ENCODE measurements around the gene CMSS1.

Gene CMSS1

GRCh38 chr3:99818818-99819217 lies 1.2 kb downstream of the CMSS1 start:
- no peaks in the 10 kb centered on the region for H3K9me3 ChIP-seq (ENCODE audit: control insufficient read depth, insufficient read depth, low read depth, low read length)
- H3K4me3 ChIP-seq (ENCODE audit: low read depth, low read length), result peak overlapping the region; percentile 92
- H3K27me3 ChIP-seq (ENCODE audit: control insufficient read depth, insufficient read depth, low read length), result no peaks in the 10 kb centered on the region
- peaks cover 10% of the 10 kb centered on the region for H3K4me1 ChIP-seq (ENCODE audit: control insufficient read depth, insufficient read depth, low read length)
- H3K36me3 ChIP-seq (ENCODE audit: control insufficient read depth, insufficient read depth, low read length), result no peaks in the 10 kb centered on the region
- no peak overlapping the region for H3K27ac ChIP-seq (ENCODE audit: low read depth, low read length)
- no peak overlapping the region for H3K9ac ChIP-seq (ENCODE audit: low read length)

DNA sequence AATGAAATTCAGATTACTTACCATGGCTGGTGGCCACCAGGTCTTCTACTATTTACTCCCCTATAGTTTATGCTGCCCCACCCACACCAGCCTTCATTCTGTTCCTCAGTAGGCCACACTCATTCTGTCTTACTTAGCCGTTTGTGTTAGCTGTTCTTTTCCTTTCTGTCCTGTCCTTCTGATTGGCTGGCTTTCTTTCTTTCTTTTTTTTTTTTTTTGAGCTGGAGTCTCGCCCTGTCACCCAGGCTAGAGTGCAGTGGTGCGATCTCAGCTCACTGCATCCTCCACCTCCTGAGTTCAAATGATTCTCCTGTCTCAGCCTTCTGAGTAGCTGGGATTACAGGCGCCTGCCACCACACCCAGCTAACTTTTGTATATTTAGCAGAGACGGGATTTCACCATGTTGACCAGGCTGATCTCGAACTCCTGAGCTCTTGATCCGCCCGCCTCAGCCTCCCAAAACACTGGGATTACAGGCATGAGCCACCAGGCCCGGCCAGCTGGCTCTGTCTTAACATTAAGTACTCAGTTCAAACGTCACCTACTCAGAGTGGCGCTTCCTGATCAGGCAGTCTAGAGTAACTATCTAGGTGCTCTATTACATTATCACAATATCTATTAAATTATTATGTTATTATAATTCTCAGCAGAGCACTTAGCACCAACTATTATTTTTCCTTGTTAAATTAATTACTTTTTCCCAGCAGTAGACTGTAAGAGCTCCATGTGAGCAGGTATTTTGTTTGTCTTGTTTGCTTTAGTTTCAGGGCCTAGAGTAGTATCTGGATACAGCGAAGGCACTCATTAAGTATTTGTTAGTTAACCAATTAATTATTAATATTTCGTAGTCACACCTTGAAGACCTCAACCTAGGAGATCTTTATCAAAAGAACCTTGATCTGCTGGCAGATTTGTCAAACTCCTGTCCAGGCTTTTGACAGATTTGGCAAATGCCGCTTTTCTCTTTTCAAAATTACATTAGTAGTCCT lies 6.4 kb downstream of the CMSS1 start:
- H3K4me3 ChIP-seq (ENCODE audit: low read depth, low read length), result no peak overlapping the region
- H3K27ac ChIP-seq (ENCODE audit: low read depth, low read length), result no peak overlapping the region
- H3K36me3 ChIP-seq (ENCODE audit: control insufficient read depth, insufficient read depth, low read length), result no peaks in the 10 kb centered on the region
- no peaks in the 10 kb centered on the region for H3K9me3 ChIP-seq (ENCODE audit: control insufficient read depth, insufficient read depth, low read depth, low read length)
- H3K9ac ChIP-seq (ENCODE audit: low read length), result no peak overlapping the region
- no peaks in the 10 kb centered on the region for H3K27me3 ChIP-seq (ENCODE audit: control insufficient read depth, insufficient read depth, low read length)
- peaks cover 5% of the 10 kb centered on the region; the same call in 1 of the 2 replicates for H3K4me1 ChIP-seq (ENCODE audit: control insufficient read depth, insufficient read depth, low read length)

DNA sequence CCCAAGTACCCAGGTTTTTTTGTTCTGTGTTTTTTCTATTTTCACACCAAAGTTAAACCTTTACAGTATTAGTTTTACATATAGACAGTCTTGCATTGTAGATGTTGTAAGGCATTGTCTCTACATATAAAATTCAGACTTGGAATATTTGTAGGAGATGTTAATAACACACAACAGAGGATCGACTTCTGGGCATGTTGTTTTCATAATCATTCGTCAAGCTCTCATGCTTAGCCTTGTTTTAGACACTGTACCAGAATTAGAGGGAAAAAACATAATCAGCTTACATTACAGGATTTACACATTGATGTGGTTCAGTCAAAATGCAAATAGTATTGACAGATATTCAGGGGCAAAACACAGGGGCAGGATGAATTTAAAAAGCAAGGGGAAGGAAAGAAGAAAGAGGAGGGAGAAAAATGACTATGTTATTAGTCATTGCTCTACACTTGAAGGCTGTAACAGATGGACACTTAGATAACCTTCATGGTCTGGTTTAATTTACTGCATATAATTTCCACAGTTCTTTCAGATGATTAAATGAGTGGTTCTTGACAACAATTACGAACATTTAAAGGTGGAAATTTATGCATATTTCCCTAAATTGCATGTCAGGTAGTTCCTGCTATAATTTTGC lies 7.5 kb downstream of the CMSS1 start:
- H3K27ac ChIP-seq (ENCODE audit: low read depth, low read length), result no peak overlapping the region
- H3K4me1 ChIP-seq (ENCODE audit: control insufficient read depth, insufficient read depth, low read length), result peaks cover 5% of the 10 kb centered on the region; the same call in 1 of the 2 replicates
- no peaks in the 10 kb centered on the region for H3K9me3 ChIP-seq (ENCODE audit: control insufficient read depth, insufficient read depth, low read depth, low read length)
- no peak overlapping the region for H3K4me3 ChIP-seq (ENCODE audit: low read depth, low read length)
- no peak overlapping the region for H3K9ac ChIP-seq (ENCODE audit: low read length)
- no peaks in the 10 kb centered on the region for H3K36me3 ChIP-seq (ENCODE audit: control insufficient read depth, insufficient read depth, low read length)
- H3K27me3 ChIP-seq (ENCODE audit: control insufficient read depth, insufficient read depth, low read length), result no peaks in the 10 kb centered on the region

DNA sequence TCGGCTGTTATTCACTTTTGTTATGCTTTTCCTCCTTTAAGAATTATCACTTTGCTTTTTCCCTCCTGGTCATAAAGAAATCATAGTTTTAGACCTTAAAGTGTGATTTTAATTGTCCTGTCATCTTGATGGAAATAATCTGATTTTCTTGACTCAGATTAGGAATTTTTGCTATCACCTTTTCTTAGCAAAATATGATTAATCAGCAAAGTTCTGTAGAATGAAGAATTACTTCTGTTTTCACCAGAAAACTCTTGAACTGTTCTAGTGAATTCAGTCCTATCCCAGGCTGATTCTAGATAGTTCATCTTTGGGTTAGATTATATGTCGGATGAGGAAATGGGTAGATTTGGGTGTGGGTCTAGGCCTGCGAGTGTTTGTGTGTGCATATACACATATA lies 12.2 kb downstream of the CMSS1 start:
- H3K9me3 ChIP-seq (ENCODE audit: control insufficient read depth, insufficient read depth, low read depth, low read length), result no peaks in the 10 kb centered on the region
- H3K27me3 ChIP-seq (ENCODE audit: control insufficient read depth, insufficient read depth, low read length), result no peaks in the 10 kb centered on the region

DNA sequence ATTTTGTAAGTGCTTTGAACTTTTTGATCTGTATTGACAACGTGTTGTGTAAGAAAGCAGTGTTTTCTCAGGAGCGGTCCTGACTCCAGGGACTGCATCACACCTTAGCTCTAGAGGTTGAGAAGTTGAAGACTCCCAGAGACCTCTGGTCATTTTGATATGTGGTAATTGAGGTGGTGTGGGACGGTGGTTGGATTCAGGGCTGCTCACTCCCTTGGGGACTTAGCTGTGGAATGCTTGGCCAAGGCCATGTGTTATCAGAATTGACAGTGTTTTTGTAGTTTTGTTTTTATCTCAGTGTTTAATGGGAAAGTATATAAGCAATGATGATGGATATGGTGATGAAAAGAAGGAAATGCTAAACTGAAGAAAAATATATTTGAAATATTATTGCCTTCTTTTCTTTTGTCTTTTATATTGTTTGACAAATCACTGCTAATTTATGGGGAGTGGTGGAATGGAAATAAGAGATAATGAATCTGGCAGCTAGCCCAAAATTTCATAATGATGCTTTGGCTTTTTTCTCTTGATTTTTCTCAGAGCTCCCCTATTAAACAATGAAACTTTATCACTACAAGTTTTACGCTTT lies 16.0 kb downstream of the CMSS1 start:
- Histone ChIP-seq H3K27ac (ENCODE audit: low read depth, low read length) (no peak overlapping the region), H3K27me3 (ENCODE audit: control insufficient read depth, insufficient read depth, low read length) (no peaks in the 10 kb centered on the region), H3K9ac (ENCODE audit: low read length) (no peak overlapping the region), H3K4me3 (ENCODE audit: low read depth, low read length) (no peak overlapping the region), H3K4me1 (ENCODE audit: control insufficient read depth, insufficient read depth, low read length) (0 out of 2 replicates have a peak, but pooled peaks cover 2% of the 10 kb centered on the region), H3K36me3 (ENCODE audit: control insufficient read depth, insufficient read depth, low read length) (no peaks in the 10 kb centered on the region), H3K9me3 (ENCODE audit: control insufficient read depth, insufficient read depth, low read depth, low read length) (no peaks in the 10 kb centered on the region)

More for the DNA sequence above, 12.2 kb downstream of the CMSS1 start:
- H3K27ac ChIP-seq (ENCODE audit: low read depth, low read length), result no peak overlapping the region
- H3K4me1 ChIP-seq (ENCODE audit: control insufficient read depth, insufficient read depth, low read length), result 0 out of 2 replicates have a peak, but pooled peaks cover 2% of the 10 kb centered on the region
- H3K36me3 ChIP-seq (ENCODE audit: control insufficient read depth, insufficient read depth, low read length), result no peaks in the 10 kb centered on the region
- H3K9ac ChIP-seq (ENCODE audit: low read length), result no peak overlapping the region
- no peak overlapping the region for H3K4me3 ChIP-seq (ENCODE audit: low read depth, low read length)

- H3K36me3 ChIP-seq (ENCODE audit: control insufficient read depth, insufficient read depth, low read length), result no peaks in the 10 kb centered on the region
- H3K4me3 ChIP-seq (ENCODE audit: low read depth, low read length), result no peak overlapping the region
- no peaks in the 10 kb centered on the region for H3K27me3 ChIP-seq (ENCODE audit: control insufficient read depth, insufficient read depth, low read length)
- H3K9me3 ChIP-seq (ENCODE audit: control insufficient read depth, insufficient read depth, low read depth, low read length), result no peaks in the 10 kb centered on the region
- no peak overlapping the region for H3K27ac ChIP-seq (ENCODE audit: low read depth, low read length)
- H3K9ac ChIP-seq (ENCODE audit: low read length), result no peak overlapping the region
- 0 out of 2 replicates have a peak, but pooled peaks cover 2% of the 10 kb centered on the region for H3K4me1 ChIP-seq (ENCODE audit: control insufficient read depth, insufficient read depth, low read length)
Observed at GRCh38 chr3:99834211-99834957, 16.7 kb downstream of the CMSS1 start.

DNA sequence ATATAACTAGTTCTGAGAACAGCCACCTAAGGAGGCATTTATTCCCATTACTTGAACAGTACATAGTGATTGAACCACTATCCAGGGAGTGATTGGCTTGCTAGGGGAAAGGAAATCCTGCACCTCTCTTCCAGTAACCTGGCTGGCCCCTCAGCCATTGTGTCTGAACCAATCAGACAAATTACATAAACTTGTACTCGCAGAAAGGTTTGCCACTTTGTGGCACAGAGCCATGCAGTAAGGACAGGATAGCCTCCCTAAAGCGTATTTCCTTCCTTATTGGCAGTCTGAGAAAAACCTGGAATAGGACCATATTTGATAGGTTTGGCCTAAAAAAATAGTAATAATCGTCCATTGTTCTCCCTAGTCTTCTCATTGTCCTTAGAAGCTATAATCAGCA lies 19.0 kb downstream of the CMSS1 start:
- Histone ChIP-seq H3K27me3 (ENCODE audit: control insufficient read depth, insufficient read depth, low read length) (no peaks in the 10 kb centered on the region), H3K4me1 (ENCODE audit: control insufficient read depth, insufficient read depth, low read length) (0 out of 2 replicates have a peak, but pooled peaks cover 2% of the 10 kb centered on the region), H3K4me3 (ENCODE audit: low read depth, low read length) (no peak overlapping the region), H3K9ac (ENCODE audit: low read length) (no peak overlapping the region), H3K9me3 (ENCODE audit: control insufficient read depth, insufficient read depth, low read depth, low read length) (no peaks in the 10 kb centered on the region), H3K36me3 (ENCODE audit: control insufficient read depth, insufficient read depth, low read length) (no peaks in the 10 kb centered on the region), H3K27ac (ENCODE audit: low read depth, low read length) (no peak overlapping the region)

DNA sequence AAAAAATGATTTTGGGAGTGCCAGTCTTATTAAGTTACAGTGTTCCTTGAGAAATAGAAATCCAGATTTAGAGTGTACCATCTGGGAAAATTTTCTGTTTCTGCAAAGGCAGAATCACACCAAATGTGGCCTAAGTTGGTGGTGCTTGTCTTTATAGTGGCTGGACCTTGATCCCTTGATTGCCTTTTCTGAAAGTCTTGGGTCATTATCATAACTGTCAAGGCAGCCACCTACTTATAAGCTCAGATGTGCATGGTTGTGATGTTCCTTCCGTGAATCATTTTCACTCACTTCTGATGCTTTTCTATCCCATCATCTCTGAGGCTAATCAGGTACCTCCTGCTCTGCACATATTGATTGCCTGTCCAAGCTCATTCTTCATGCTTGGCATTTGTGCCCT lies 20.1 kb downstream of the CMSS1 start:
- Histone ChIP-seq H3K4me1 (ENCODE audit: control insufficient read depth, insufficient read depth, low read length) (no peaks in the 10 kb centered on the region), H3K9me3 (ENCODE audit: control insufficient read depth, insufficient read depth, low read depth, low read length) (no peaks in the 10 kb centered on the region), H3K9ac (ENCODE audit: low read length) (no peak overlapping the region), H3K36me3 (ENCODE audit: control insufficient read depth, insufficient read depth, low read length) (no peaks in the 10 kb centered on the region), H3K27ac (ENCODE audit: low read depth, low read length) (no peak overlapping the region), H3K4me3 (ENCODE audit: low read depth, low read length) (no peak overlapping the region), H3K27me3 (ENCODE audit: control insufficient read depth, insufficient read depth, low read length) (no peaks in the 10 kb centered on the region)

GRCh38 chr3:99838755-99839154 lies 21.1 kb downstream of the CMSS1 start:
- Histone ChIP-seq H3K4me3 (ENCODE audit: low read depth, low read length) (no peak overlapping the region), H3K9me3 (ENCODE audit: control insufficient read depth, insufficient read depth, low read depth, low read length) (no peaks in the 10 kb centered on the region), H3K4me1 (ENCODE audit: control insufficient read depth, insufficient read depth, low read length) (peaks cover 8% of the 10 kb centered on the region), H3K27me3 (ENCODE audit: control insufficient read depth, insufficient read depth, low read length) (no peaks in the 10 kb centered on the region), H3K9ac (ENCODE audit: low read length) (no peak overlapping the region), H3K36me3 (ENCODE audit: control insufficient read depth, insufficient read depth, low read length) (no peaks in the 10 kb centered on the region), H3K27ac (ENCODE audit: low read depth, low read length) (no peak overlapping the region)

DNA sequence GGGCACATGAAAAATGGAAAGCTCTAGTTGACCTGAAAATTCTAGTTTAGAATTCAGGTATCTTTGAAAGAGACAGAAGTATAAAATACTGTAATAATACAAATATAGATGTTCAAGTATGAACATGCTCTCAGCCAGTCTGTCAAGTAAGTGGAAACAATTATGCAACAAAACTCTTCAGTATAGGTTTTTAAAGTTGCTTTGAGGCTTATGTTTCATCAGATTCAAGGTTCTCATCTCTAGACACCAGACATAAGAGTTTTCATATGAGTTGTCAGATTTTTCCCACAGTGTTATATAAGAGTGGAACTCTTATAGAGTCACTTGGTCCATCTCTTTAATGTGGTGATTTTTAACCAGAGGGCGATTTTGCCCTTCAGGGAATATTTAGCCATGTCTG lies 22.0 kb downstream of the CMSS1 start:
- H3K4me1 ChIP-seq (ENCODE audit: control insufficient read depth, insufficient read depth, low read length), result peaks cover 9% of the 10 kb centered on the region
- no peak overlapping the region for H3K9ac ChIP-seq (ENCODE audit: low read length)

More for the DNA sequence above, 22.0 kb downstream of the CMSS1 start:
- H3K36me3 ChIP-seq (ENCODE audit: control insufficient read depth, insufficient read depth, low read length), result no peaks in the 10 kb centered on the region
- no peak overlapping the region for H3K27ac ChIP-seq (ENCODE audit: low read depth, low read length)
- H3K4me3 ChIP-seq (ENCODE audit: low read depth, low read length), result no peak overlapping the region
- no peaks in the 10 kb centered on the region for H3K27me3 ChIP-seq (ENCODE audit: control insufficient read depth, insufficient read depth, low read length)
- no peaks in the 10 kb centered on the region for H3K9me3 ChIP-seq (ENCODE audit: control insufficient read depth, insufficient read depth, low read depth, low read length)

Measured in HUES6 (cell line).